PC-3 (cell line): ENCODE data around the gene ZC3H7A. TPM values are rescaled to one million over a fixed set of nuclear protein-coding genes. Genes with fewer than 3 reads are reported as not detected.

ENCODE experiments used
- ATAC-seq: fragments of 200-7000 bp; cut with Tn5 transposase; 2 replicates; pipeline ENCODE4 v1.9.1; 2020; ENCODE audit warnings: mild to moderate bottlenecking, moderate library complexity
- BruUV-seq: library from RNA; stranded (reverse); fragments of 400-500 nt; replicated peaks from 2 replicates; lab custom pipeline; 2021; lab: Mats Ljungman, UMichigan
- CTCF ChIA-PET: fragments of 300-600 bp; sonication (Branson Sonifier 250); formaldehyde crosslinking; loops from one replicate; lab custom pipeline; 2022; ENCODE audit warnings: antibody characterized with exemption; lab: Charles Lee
- POLR2A ChIA-PET: fragments of 300-600 bp; sonication (Branson Sonifier 250); formaldehyde crosslinking; loops from one replicate; lab custom pipeline; 2022; ENCODE audit warnings: antibody characterized with exemption; ENCODE audit not compliant: unreplicated experiment; lab: Charles Lee
- DNase-seq: peaks from one replicate; pipeline ENCODE4 v3.0.0-alpha.2; 2015
- H2AFZ ChIP-seq: fragments of 300-600 bp; sonication (generic); 2 replicates; pipeline ENCODE4 v1.6.0; 2016; ENCODE audit warnings: antibody characterized with exemption, low read length
- H3F3A ChIP-seq: fragments of 300-600 bp; sonication (generic); one replicate; pipeline ENCODE4 v1.6.0; 2017; ENCODE audit warnings: antibody characterized with exemption, low read length, control low read depth, mild to moderate bottlenecking; ENCODE audit not compliant: unreplicated experiment
- H3K27ac ChIP-seq: fragments of 300-600 bp; sonication (generic); 2 replicates; pipeline ENCODE4 v1.5.1; 2016; ENCODE audit warnings: mild to moderate bottlenecking, low read length
- H3K27me3 ChIP-seq: fragments of 300-600 bp; sonication (generic); 2 replicates; pipeline ENCODE4 v1.6.1; 2016; ENCODE audit warnings: low read length, mixed read lengths
- H3K36me3 ChIP-seq: fragments of 300-600 bp; sonication (generic); 2 replicates; pipeline ENCODE4 v1.6.1; 2016; ENCODE audit warnings: low read depth, mixed run types, low read length, mixed read lengths
- H3K4me1 ChIP-seq: fragments of 300-600 bp; sonication (generic); 2 replicates; pipeline ENCODE4 v1.5.1; 2016; ENCODE audit warnings: low read length; ENCODE audit not compliant: insufficient read depth
- H3K4me2 ChIP-seq: fragments of 300-600 bp; sonication (generic); 2 replicates; pipeline ENCODE4 v1.6.0; 2016; ENCODE audit warnings: low read length
- H3K4me3 ChIP-seq: fragments of 300-600 bp; sonication (generic); 2 replicates; pipeline ENCODE4 v1.5.1; 2016; ENCODE audit warnings: mild to moderate bottlenecking, low read length, mixed read lengths
- H3K79me2 ChIP-seq: fragments of 300-600 bp; sonication (generic); 2 replicates; pipeline ENCODE4 v1.6.1; 2017; ENCODE audit warnings: low read length, mixed read lengths
- H3K9ac ChIP-seq: fragments of 300-600 bp; sonication (generic); 2 replicates; pipeline ENCODE4 v1.6.0; 2016; ENCODE audit warnings: mild to moderate bottlenecking, low read length
- H3K9me2 ChIP-seq: fragments of 300-600 bp; sonication (generic); replicated peaks from 2 replicates; pipeline ENCODE4 v1.6.1; 2016; ENCODE audit warnings: mixed run types, low read length, mixed read lengths
- H3K9me3 ChIP-seq: fragments of 300-600 bp; sonication (generic); 2 replicates; pipeline ENCODE4 v1.6.1; 2016; ENCODE audit warnings: low read length, mixed read lengths
- H4K20me1 ChIP-seq: fragments of 300-600 bp; sonication (generic); 2 replicates; pipeline ENCODE4 v1.6.1; 2016; ENCODE audit warnings: low read length, mixed read lengths
- CTCF ChIP-seq: fragments of 300-600 bp; sonication (generic); conservative IDR thresholded peaks from 2 replicates; pipeline ENCODE4 v1.5.1; 2017; ENCODE audit warnings: antibody characterized with exemption, low read depth, mild to moderate bottlenecking, low read length
- EZH2 ChIP-seq: fragments of 300-600 bp; sonication (generic); IDR thresholded peaks from one replicate; pipeline ENCODE4 v1.6.1; 2017; ENCODE audit warnings: antibody characterized with exemption, mild to moderate bottlenecking, low read length; ENCODE audit not compliant: unreplicated experiment
- EZH2phosphoT487 ChIP-seq: fragments of 300-600 bp; sonication (generic); IDR thresholded peaks from 2 replicates; pipeline ENCODE4 v1.6.1; 2018; ENCODE audit warnings: mild to moderate bottlenecking, antibody characterized with exemption, low read length, borderline replicate concordance
- intact Hi-C: fragments of 100-400 bp; cut with micrococcal nuclease; formaldehyde crosslinking; loops from 2 replicates; pipeline ENCODE4 v1.9.0; 2023
- total RNA-seq: library from RNA; depleted of rRNA; stranded (reverse); fragments of >200 nt; gene quantifications from 2 replicates; pipeline ENCODE4 v1.2.3, GENCODE V29; 2014

ZC3H7A gene
- total RNA-seq, 1 experiment from 2014 or later = 21.2 TPM

DNA sequence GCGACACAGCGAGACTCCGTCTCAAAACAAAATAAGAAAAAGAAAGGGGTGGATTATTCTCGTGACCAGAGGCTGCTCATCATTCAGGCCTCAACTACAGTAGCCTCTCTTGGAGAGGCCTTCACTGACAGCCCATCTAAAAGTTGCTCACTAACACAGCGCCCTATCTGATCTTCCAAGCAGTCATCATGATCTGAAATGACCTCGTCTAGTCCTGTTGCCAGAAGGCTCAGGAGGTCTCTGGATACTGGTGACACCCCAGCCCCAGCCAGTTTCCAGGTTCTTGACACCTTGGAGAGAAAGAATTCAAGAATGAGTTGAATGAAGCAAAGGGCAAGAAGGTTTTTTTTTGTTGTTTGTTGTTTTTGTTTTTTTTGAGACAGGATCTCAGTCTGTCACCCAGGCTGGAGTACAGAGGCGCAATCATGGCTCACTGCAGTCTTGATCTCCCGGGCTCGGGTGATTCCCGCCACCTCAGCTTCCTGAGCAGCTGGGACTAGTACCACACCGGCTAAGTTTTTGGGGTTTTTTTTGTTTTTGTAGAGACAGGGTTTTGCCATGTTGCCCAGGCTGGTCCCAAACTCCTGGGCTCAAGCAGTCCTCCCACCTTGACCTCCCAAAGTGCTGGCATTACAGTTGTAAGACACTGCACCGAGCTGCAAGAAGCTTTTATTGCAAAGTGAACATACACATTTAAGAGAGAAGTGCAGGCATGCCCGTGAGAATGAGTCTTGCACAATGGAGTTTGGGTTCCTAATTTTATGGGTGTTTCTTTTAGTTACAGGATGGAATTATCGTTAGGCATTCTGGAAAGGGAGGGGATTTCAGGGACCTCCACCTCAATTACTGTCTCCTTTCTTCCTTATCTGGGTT lies 2.7 kb upstream of the ZC3H7A start:
- no TSS peak for BruUV-seq
- H3K4me2 ChIP-seq = no peak overlapping the region
- CTCF ChIA-PET = no interaction called here

GRCh38 chr16:11799017-11799381 lies 1.9 kb upstream of the ZC3H7A start:
- no peaks in the 10 kb centered on the region for H3K36me3 ChIP-seq
- CTCF ChIA-PET = no interaction called here
- peak overlapping the region; percentile 89 for H3K4me3 ChIP-seq
- ATAC-seq (no peak), DNase-seq (no peak)
- 0 out of 2 replicates have a peak, but pooled peaks cover 3% of the 10 kb centered on the region for H4K20me1 ChIP-seq
- no peaks in the 10 kb centered on the region for H3K9me2 ChIP-seq
- no TSS peak for BruUV-seq
- no peaks in the 10 kb centered on the region for H3K9me3 ChIP-seq
- H3K9ac ChIP-seq = no peak overlapping the region; the same call in 1 of the 2 replicates
- H3K4me1 ChIP-seq = peaks cover 11% of the 10 kb centered on the region
- H3K4me2 ChIP-seq = peak overlapping the region; percentile 94
- H2AFZ ChIP-seq = no peak overlapping the region
- intact Hi-C loops = no loop called here
- TF ChIP-seq EZH2phosphoT487 (no peak), CTCF (no peak), EZH2 (no peak)
- H3K79me2 ChIP-seq = peaks cover 43% of the 10 kb centered on the region
- POLR2A ChIA-PET = no interaction called here
- no peaks in the 10 kb centered on the region for H3F3A ChIP-seq
- H3K27me3 ChIP-seq = no peaks in the 10 kb centered on the region
- no peak overlapping the region for H3K27ac ChIP-seq

More for the DNA sequence above, 2.7 kb upstream of the ZC3H7A start:
- Histone ChIP-seq H3K27ac (no peak overlapping the region), H3F3A (no peaks in the 10 kb centered on the region), H3K27me3 (no peaks in the 10 kb centered on the region), H2AFZ (no peak overlapping the region), H3K9me2 (no peaks in the 10 kb centered on the region), H3K4me3 (no peak overlapping the region), H3K9ac (no peak overlapping the region), H3K36me3 (no peaks in the 10 kb centered on the region), H3K79me2 (peaks cover 35% of the 10 kb centered on the region), H4K20me1 (0 out of 2 replicates have a peak, but pooled peaks cover 3% of the 10 kb centered on the region), H3K4me1 (peaks cover 11% of the 10 kb centered on the region), H3K9me3 (no peaks in the 10 kb centered on the region)
- DNase-seq (no peak), ATAC-seq (no peak)
- POLR2A ChIA-PET = no interaction called here
- TF ChIP-seq CTCF = no peak
- TF ChIP-seq EZH2phosphoT487 = no peak
- TF ChIP-seq EZH2 = no peak
- intact Hi-C loops = no loop called here
